ENCODE measurements around the gene CNN1.

DNA sequence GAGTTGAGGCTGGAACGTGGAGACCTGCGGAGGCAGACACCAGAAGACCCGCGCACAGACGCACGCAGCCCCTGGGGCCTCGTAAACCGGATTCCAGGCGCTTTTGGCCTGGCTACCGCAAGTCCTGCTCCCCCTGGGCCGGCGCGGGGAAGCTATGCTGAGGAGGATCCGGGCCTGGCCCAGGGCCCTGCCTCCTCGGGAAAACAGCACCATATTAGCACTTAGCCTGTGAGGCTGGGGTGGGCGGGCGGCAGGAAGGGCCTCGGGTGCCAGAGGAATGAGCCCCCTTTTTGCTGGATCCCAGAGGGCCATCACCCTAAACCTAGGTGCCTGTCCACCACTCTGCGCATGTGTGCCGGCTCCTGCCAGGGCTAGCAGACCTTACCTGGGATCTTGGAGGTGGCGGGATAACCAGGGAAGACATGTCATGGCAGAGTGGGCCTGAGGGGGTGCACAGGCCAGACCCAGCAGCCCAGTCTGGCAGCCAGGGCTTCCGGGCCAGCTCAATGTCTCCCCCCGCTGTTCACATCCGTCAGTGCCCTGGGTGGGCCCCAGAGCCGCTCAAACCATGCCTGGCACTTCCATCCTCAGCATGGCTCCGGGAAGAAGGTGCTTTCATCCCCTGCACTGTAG lies 13.1 kb downstream of the CNN1 start:
- TF ChIP-seq SIN3A (IDR thresholded peaks at IDR 0.05; ENCODE audit: borderline replicate concordance, insufficient read depth, low read length) = no peak
- no peak for TF ChIP-seq POLR2AphosphoS5 (IDR thresholded peaks at IDR 0.05; ENCODE audit: low read depth, low read length)
- TF ChIP-seq TAF1 (IDR thresholded peaks at IDR 0.05; ENCODE audit: borderline replicate concordance, insufficient read depth, low read length) = no peak

All from PFSK-1 (cell line).